Epithelial cell of esophagus (primary cell): ENCODE measurements around the gene RALGAPA2.

Experiments
- DNase-seq: peaks from one replicate; pipeline ENCODE4 v3.0.0; 2010; ENCODE audit warnings: low read depth
- H3K4me3 ChIP-seq: 2 replicates; pipeline ENCODE4 v1.5.1; 2011; ENCODE audit warnings: mild to moderate bottlenecking, low read length, control low read depth
- TF ChIP-seq, protein P1 (sequence below): IDR thresholded peaks from 2 replicates; pipeline ENCODE4 v1.5.1; 2011; ENCODE audit warnings: low read depth, mild to moderate bottlenecking, low read length, control low read depth, inconsistent platforms; ENCODE audit not compliant: insufficient read depth; ENCODE audit errors: missing control alignments

Gene RALGAPA2

DNA sequence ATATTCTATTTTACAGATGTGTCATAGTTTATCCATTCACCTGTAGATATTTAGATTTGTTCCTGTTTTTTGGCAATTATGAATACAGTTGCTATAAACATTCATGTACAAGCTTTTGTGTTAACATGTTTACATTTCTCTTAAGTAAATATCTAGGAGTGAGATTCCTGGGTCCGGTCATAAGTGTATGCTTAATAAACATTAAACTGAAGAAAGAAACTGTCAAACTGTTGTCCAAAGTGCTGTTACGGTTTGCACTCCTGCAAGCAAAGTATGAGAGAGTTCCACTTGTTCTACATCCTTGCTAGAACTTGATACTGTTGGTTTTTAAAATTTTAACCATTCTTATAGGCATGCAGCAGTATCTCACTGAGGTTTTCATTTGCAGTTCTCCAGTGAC lies 138.6 kb downstream of the RALGAPA2 start:
- no peak for DNase-seq
- H3K4me3 ChIP-seq, result no peak overlapping the region
- TF ChIP-seq, protein P1, sequence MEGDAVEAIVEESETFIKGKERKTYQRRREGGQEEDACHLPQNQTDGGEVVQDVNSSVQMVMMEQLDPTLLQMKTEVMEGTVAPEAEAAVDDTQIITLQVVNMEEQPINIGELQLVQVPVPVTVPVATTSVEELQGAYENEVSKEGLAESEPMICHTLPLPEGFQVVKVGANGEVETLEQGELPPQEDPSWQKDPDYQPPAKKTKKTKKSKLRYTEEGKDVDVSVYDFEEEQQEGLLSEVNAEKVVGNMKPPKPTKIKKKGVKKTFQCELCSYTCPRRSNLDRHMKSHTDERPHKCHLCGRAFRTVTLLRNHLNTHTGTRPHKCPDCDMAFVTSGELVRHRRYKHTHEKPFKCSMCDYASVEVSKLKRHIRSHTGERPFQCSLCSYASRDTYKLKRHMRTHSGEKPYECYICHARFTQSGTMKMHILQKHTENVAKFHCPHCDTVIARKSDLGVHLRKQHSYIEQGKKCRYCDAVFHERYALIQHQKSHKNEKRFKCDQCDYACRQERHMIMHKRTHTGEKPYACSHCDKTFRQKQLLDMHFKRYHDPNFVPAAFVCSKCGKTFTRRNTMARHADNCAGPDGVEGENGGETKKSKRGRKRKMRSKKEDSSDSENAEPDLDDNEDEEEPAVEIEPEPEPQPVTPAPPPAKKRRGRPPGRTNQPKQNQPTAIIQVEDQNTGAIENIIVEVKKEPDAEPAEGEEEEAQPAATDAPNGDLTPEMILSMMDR, result no peak

DNA sequence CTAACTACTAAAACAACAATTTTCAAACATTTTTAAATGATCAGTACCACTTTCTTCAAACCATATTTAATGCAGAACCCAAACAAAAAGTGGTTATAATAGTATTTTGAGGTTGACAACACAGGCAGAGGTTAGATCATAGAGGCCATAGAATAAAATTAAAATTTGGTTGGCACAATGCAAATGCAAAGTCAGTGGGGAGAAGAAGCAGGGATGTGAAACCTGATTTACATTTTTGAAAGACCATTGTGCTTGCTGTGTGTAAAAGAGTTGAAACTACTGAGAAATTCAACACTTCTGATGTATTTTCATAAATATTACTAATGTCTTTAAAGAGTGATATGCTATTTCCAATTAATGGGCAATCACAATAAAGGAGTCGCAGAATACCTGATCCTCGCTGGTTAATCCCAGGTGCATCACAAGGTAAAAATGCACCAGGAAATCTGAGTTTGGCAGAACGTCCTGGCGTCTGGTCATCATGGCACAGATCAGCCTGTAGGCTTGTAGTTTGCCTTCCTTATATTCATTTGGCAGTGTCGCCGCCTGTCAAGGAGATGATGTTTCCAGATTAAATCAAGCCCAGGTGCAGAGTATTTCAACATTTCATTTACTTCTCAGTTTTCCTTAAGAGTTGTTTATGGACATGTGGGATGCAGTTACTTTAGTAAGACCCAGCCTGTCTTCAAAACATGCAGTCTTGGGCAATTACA lies 141.2 kb downstream of the RALGAPA2 start:
- TF ChIP-seq, protein P1, result no peak
- H3K4me3 ChIP-seq, result no peak overlapping the region
- DNase-seq, result no peak

DNA sequence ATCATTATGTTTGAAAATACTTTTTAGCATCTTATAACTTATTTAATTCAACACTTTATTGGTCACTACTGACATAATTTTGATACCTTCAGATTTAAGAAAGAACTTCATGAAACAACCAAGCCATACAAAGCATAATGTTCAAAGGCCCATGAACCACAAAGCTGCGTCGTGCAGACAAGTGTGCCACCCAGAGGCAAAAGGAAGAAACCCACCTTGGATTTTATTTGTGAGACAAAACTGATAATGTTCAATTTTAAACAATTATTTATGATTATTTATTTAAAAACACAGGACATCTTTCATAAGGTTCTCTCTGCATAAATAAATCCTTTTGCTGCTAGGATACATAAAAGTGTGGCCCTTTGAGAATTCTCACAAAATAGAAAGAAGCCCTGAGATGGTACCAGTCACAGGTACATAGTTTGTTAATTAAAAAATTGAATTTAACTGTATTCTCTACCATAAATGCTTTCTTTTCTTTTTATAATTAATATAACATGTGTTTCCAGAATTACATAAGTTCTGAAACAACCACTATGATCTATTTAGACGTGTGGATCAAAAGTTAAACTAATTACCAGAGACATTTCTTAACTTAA lies 143.7 kb downstream of the RALGAPA2 start:
- DNase-seq, result peak; percentile 60

GRCh38 chr20:20567712-20568111 lies 144.7 kb downstream of the RALGAPA2 start:
- no peak for DNase-seq
- H3K4me3 ChIP-seq, result no peak overlapping the region
- TF ChIP-seq, protein P1, result no peak

More for the DNA sequence above, 143.7 kb downstream of the RALGAPA2 start:
- no peak overlapping the region for H3K4me3 ChIP-seq
- TF ChIP-seq, protein P1, result peak; percentile 80

GRCh38 chr20:20566516-20566915 lies 145.9 kb downstream of the RALGAPA2 start:
- H3K4me3 ChIP-seq, result no peak overlapping the region
- TF ChIP-seq, protein P1, result no peak
- DNase-seq, result no peak

GRCh38 chr20:20564279-20564678 lies 148.2 kb downstream of the RALGAPA2 start:
- DNase-seq, result no peak
- no peak overlapping the region for H3K4me3 ChIP-seq
- TF ChIP-seq, protein P1, result no peak

GRCh38 chr20:20562507-20562906 lies 149.9 kb downstream of the RALGAPA2 start:
- no peak overlapping the region for H3K4me3 ChIP-seq
- no peak for DNase-seq
- TF ChIP-seq, protein P1, result no peak
